SK-N-SH (cell line): ENCODE measurements around the gene KLF15. TPM values are rescaled to one million over a fixed set of nuclear protein-coding genes. Genes with fewer than 3 reads are reported as not detected.

Experiments
- CTCF ChIA-PET: fragments of 300-600, 350-600 bp; formaldehyde crosslinking; extraction: SDS; loops from one replicate; lab custom pipeline; 2021; lab: Yijun Ruan, JAX
- POLR2A ChIA-PET: fragments of 350-600 bp; sonication (Branson Sonifier 250); formaldehyde crosslinking; extraction: SDS; loops from one replicate; lab custom pipeline; 2020; ENCODE audit warnings: antibody characterized with exemption, inconsistent platforms; lab: Yijun Ruan, JAX
- DNase-seq: peaks from one replicate; pipeline ENCODE4 v3.0.0; 2012
- H2AFZ ChIP-seq: fragments of 200-600 bp; sonication (generic); 2 replicates; pipeline ENCODE4 v1.8.1; 2016; ENCODE audit warnings: antibody characterized with exemption, mild to moderate bottlenecking, low read depth
- H3F3A ChIP-seq: fragments of 200-600 bp; sonication (generic); replicated peaks from 2 replicates; pipeline ENCODE3; 2016; ENCODE audit warnings: antibody characterized with exemption, mild to moderate bottlenecking; ENCODE audit not compliant: insufficient read depth
- H3K27ac ChIP-seq, 2 experiments: fragments of 200-500 bp in 1 of 2; fragments of 200-600 bp in 1 of 2; sonication (Bioruptor generic) in 1 of 2; sonication (generic), shearing (Covaris generic) in 1 of 2; 2 replicates each; pipeline versions ENCODE4 v1.5.1 to v1.6.1; 2014 to 2016; ENCODE audit warnings: low read depth in 2 of 2, inconsistent platforms in 1 of 2, low read length in 1 of 2, mild to moderate bottlenecking in 1 of 2, mixed read lengths in 1 of 2
- H3K27me3 ChIP-seq: fragments of 200-600 bp; sonication (generic), shearing (Covaris generic); 2 replicates; pipeline ENCODE4 v1.6.1; 2016; ENCODE audit warnings: mixed run types; ENCODE audit not compliant: insufficient read depth
- H3K36me3 ChIP-seq, 2 experiments: fragments of 200-500 bp in 1 of 2; fragments of 200-600 bp in 1 of 2; sonication (Bioruptor generic) in 1 of 2; sonication (generic) in 1 of 2; replicated peaks in 1 of 2; 2 replicates each; pipeline versions ENCODE3 to v1.5.1; 2014 to 2016; ENCODE audit warnings: low read length in 1 of 2, mild to moderate bottlenecking in 1 of 2; ENCODE audit not compliant: insufficient read depth in 2 of 2, control insufficient read depth in 1 of 2
- H3K4me1 ChIP-seq, 2 experiments: fragments of 200-500 bp in 1 of 2; fragments of 200-600 bp in 1 of 2; sonication (Bioruptor generic) in 1 of 2; sonication (generic), shearing (Covaris generic) in 1 of 2; 2 replicates each; pipeline versions ENCODE4 v1.5.1 to v1.6.1; 2014 to 2016; ENCODE audit warnings: low read depth in 1 of 2, low read length in 1 of 2, mixed run types in 1 of 2; ENCODE audit not compliant: insufficient read depth in 2 of 2, control insufficient read depth in 1 of 2
- H3K4me2 ChIP-seq: fragments of 200-600 bp; sonication (generic), shearing (Covaris generic); 2 replicates; pipeline ENCODE4 v1.6.1; 2017; ENCODE audit warnings: mixed run types
- H3K4me3 ChIP-seq, 2 experiments: fragments of 200-500 bp in 1 of 2; fragments of 200-600 bp in 1 of 2; sonication (Bioruptor generic) in 1 of 2; sonication (generic), shearing (Covaris generic) in 1 of 2; 2 replicates each; pipeline versions ENCODE4 v1.5.1 to v1.8.1; 2014 to 2016; ENCODE audit warnings: low read depth in 2 of 2, inconsistent platforms in 1 of 2, low read length in 1 of 2, mild to moderate bottlenecking in 1 of 2, mixed read lengths in 1 of 2, moderate library complexity in 1 of 2
- H3K79me2 ChIP-seq: fragments of 200-600 bp; sonication (generic); 2 replicates; pipeline ENCODE4 v1.8.1; 2017; ENCODE audit warnings: mild to moderate bottlenecking; ENCODE audit not compliant: insufficient read depth
- H3K9ac ChIP-seq: fragments of 200-600 bp; sonication (generic); 2 replicates; pipeline ENCODE4 v1.6.1; 2017; ENCODE audit warnings: mixed run types
- H3K9me2 ChIP-seq: fragments of 200-600 bp; sonication (generic); 2 replicates; pipeline ENCODE4 v1.6.1; 2017; ENCODE audit warnings: mixed run types
- H3K9me3 ChIP-seq: fragments of 200-600 bp; sonication (generic); 2 replicates; pipeline ENCODE4 v1.6.1; 2017; ENCODE audit warnings: mixed run types, mild to moderate bottlenecking, moderate library complexity
- H4K20me1 ChIP-seq: fragments of 200-600 bp; sonication (generic); 2 replicates; pipeline ENCODE4 v1.6.1; 2017; ENCODE audit warnings: mild to moderate bottlenecking, mixed run types; ENCODE audit not compliant: insufficient read depth
- CTCF ChIP-seq: fragments of 200-600 bp; sonication (generic); IDR thresholded peaks from 2 replicates; pipeline ENCODE4 v1.6.1; 2017; ENCODE audit warnings: antibody characterized with exemption, mild to moderate bottlenecking, moderate library complexity
- EP300 ChIP-seq, 2 experiments: IDR thresholded peaks; 2 replicates each; pipeline versions ENCODE4 v1.4.0 to v1.6.1; 2012; ENCODE audit warnings: borderline replicate concordance in 1 of 2, low read depth in 1 of 2, low read length in 1 of 2
- EZH2phosphoT487 ChIP-seq: fragments of 200-600 bp; sonication (generic); IDR thresholded peaks from 2 replicates; pipeline ENCODE4 v1.6.1; 2017; ENCODE audit warnings: low read depth, mixed run types, mild to moderate bottlenecking, antibody characterized with exemption, moderate library complexity, borderline replicate concordance
- FOSL2 ChIP-seq: IDR thresholded peaks from 2 replicates; pipeline ENCODE4 v1.4.0; 2012; ENCODE audit warnings: low read depth, mild to moderate bottlenecking, moderate library complexity, borderline replicate concordance
- FOXM1 ChIP-seq: IDR thresholded peaks from 2 replicates; pipeline ENCODE4 v1.4.0; 2012; ENCODE audit warnings: low read depth, mild to moderate bottlenecking
- GABPA ChIP-seq: IDR thresholded peaks from 2 replicates; pipeline ENCODE4 v1.4.0; 2012; ENCODE audit warnings: low read depth, mild to moderate bottlenecking
- GATA2 ChIP-seq: sonication (generic); formaldehyde crosslinking; IDR thresholded peaks from 2 replicates; pipeline ENCODE4 v1.5.0; 2020; ENCODE audit warnings: mild to moderate bottlenecking, missing genetic modification reagents
- MXI1 ChIP-seq: IDR thresholded peaks from 2 replicates; pipeline ENCODE4 v1.6.1; 2012; ENCODE audit warnings: mild to moderate bottlenecking, low read depth, low read length, improper control_type of control experiment
- PBX3 ChIP-seq: IDR thresholded peaks from 2 replicates; pipeline ENCODE4; 2012
- REST ChIP-seq: IDR thresholded peaks from 2 replicates; pipeline ENCODE4 v1.6.1; 2012; ENCODE audit warnings: mild to moderate bottlenecking, low read depth, low read length, moderate library complexity
- SMC3 ChIP-seq: IDR thresholded peaks from 2 replicates; pipeline ENCODE4 v1.6.1; 2012; ENCODE audit warnings: low read depth, low read length, improper control_type of control experiment
- WGBS: methylation state at CpG from one replicate; pipeline ENCODE4 v1.1.6; 2017; ENCODE audit warnings: low lambda C conversion rate; 5-methylcytosine and 5-hydroxymethylcytosine counted together
- polyA plus RNA-seq, 3 experiments: library from polyadenylated mRNA; depleted of rRNA; stranded (reverse); fragments of >200 nt; gene quantifications; 2 replicates each; pipeline ENCODE4 v1.2.3, GENCODE V29; 2012

The KLF15 gene
- polyA plus RNA-seq, 1 of the 3 experiments (the other 2 are of a cell fraction) = 0.28 TPM

- POLR2A ChIA-PET = no interaction called here
- no peak for DNase-seq
- WGBS = 77% methylated on average over 14 of the region's 14 CpGs
These were observed 39.9 kb downstream of the KLF15 start for GRCh38 chr3:126317029-126317996.

More at GRCh38 chr3:126317029-126317996, 39.9 kb downstream of the KLF15 start:
- no peak overlapping the region for H3K4me2 ChIP-seq
- no peaks in the 10 kb centered on the region for H3F3A ChIP-seq
- CTCF ChIA-PET = no interaction called here
- H3K4me1 ChIP-seq = no peaks in the 10 kb centered on the region
- no peaks in the 10 kb centered on the region for H3K27me3 ChIP-seq
- no peak overlapping the region for H3K9ac ChIP-seq
- no peak overlapping the region for H3K4me3 ChIP-seq
- H3K36me3 ChIP-seq = no peaks in the 10 kb centered on the region
- no peaks in the 10 kb centered on the region for H3K9me3 ChIP-seq
- no peak overlapping the region for H3K27ac ChIP-seq
- TF ChIP-seq EZH2phosphoT487 (no peak), GATA2 (no peak), EP300 (IDR thresholded peaks at IDR 0.05; ENCODE audit: borderline replicate concordance in 1 of 2, low read depth in 1 of 2, low read length in 1 of 2) (no peak), FOSL2 (no peak), PBX3 (no peak), REST (no peak), CTCF (no peak), GABPA (no peak), FOXM1 (no peak), SMC3 (no peak), MXI1 (no peak)
- TF ChIP-seq, all 33 proteins: peak for 0
- Histone ChIP-seq H4K20me1 (no peaks in the 10 kb centered on the region), H3K9me2 (no peaks in the 10 kb centered on the region), H2AFZ (no peak overlapping the region), H3K79me2 (no peaks in the 10 kb centered on the region)
